GF-D8 (cell line): ENCODE measurements around the gene ARFIP1.
"Not testable (repeated sequence)": the region's sequence is repeated elsewhere in the genome, so short reads cannot be mapped to it uniquely, and the experiment has no call there.

Experiments used
- DNase-seq: peaks from one replicate; lab custom pipeline; 2025; lab: John Stamatoyannopoulos, UW

Gene ARFIP1

GRCh38 chr4:152785639-152786615 lies 6.2 kb downstream of the ARFIP1 start:
- no peak for DNase-seq

GRCh38 chr4:152786627-152787026 lies 6.9 kb downstream of the ARFIP1 start:
- DNase-seq: no peak

GRCh38 chr4:152795891-152796290 lies 16.1 kb downstream of the ARFIP1 start:
- no peak for DNase-seq

GRCh38 chr4:152803541-152803940 lies 23.8 kb downstream of the ARFIP1 start:
- DNase-seq: no peak

- no peak for DNase-seq
Observed at GRCh38 chr4:152805071-152805650, 25.4 kb downstream of the ARFIP1 start.

GRCh38 chr4:152805818-152806217 lies 26.1 kb downstream of the ARFIP1 start:
- DNase-seq: no peak

GRCh38 chr4:152806501-152807125 lies 26.9 kb downstream of the ARFIP1 start:
- DNase-seq: no peak

- no peak for DNase-seq
Observed at GRCh38 chr4:152807294-152807829, 27.6 kb downstream of the ARFIP1 start.

- no peak for DNase-seq
Observed at GRCh38 chr4:152808670-152809069, 28.9 kb downstream of the ARFIP1 start.

- no peak for DNase-seq
Observed at GRCh38 chr4:152810715-152811287, 31.0 kb downstream of the ARFIP1 start.

- no peak for DNase-seq
Observed at GRCh38 chr4:152815078-152815477, 35.3 kb downstream of the ARFIP1 start.

GRCh38 chr4:152817331-152817730 lies 37.6 kb downstream of the ARFIP1 start:
- peak; percentile 30 for DNase-seq

GRCh38 chr4:152819026-152819645 lies 39.4 kb downstream of the ARFIP1 start:
- no peak for DNase-seq

- no peak for DNase-seq
Observed at GRCh38 chr4:152820073-152820472, 40.3 kb downstream of the ARFIP1 start.

- no peak for DNase-seq
Observed at GRCh38 chr4:152822323-152822722, 42.6 kb downstream of the ARFIP1 start.

GRCh38 chr4:152824561-152824960 lies 44.8 kb downstream of the ARFIP1 start:
- DNase-seq: no peak

GRCh38 chr4:152825336-152825735 lies 45.6 kb downstream of the ARFIP1 start:
- no peak for DNase-seq

GRCh38 chr4:152828122-152828521 lies 48.4 kb downstream of the ARFIP1 start:
- DNase-seq: no peak

- no peak for DNase-seq
Observed at GRCh38 chr4:152831416-152831815, 51.7 kb downstream of the ARFIP1 start.

- DNase-seq: no peak
Observed at GRCh38 chr4:152836936-152837335, 57.2 kb downstream of the ARFIP1 start.

- not testable (repeated sequence) for DNase-seq
Observed at GRCh38 chr4:152839729-152840128, 60.0 kb downstream of the ARFIP1 start.
